Kidney (tissue), 14 donors: ENCODE data around the gene DFFB. TPM values are rescaled to one million over a fixed set of nuclear protein-coding genes. Genes with fewer than 3 reads are reported as not detected.
A peak's percentile ranks its signal among the peaks of the same experiment; 100 is the strongest.

ENCODE experiments used
- DNase-seq, 5 donors: peaks; one replicate each; pipeline ENCODE4 v3.0.0-alpha.2; 2013 to 2020
- FAIRE-seq: peaks from 2 replicates; lab custom pipeline; 2012; peaks lifted over from hg19 to GRCh38; lab: Jason Lieb, UNC
- H3K27ac ChIP-seq, 2 donors: one replicate each; pipeline ENCODE4 v1.7.0; 2013; ENCODE audit warnings: low read depth in 2 of 2, low read length in 2 of 2, inconsistent platforms in 1 of 2
- H3K27me3 ChIP-seq: one replicate; pipeline ENCODE4 v1.7.1; 2013; ENCODE audit warnings: low read length, inconsistent platforms; ENCODE audit not compliant: control insufficient read depth, insufficient read depth
- H3K36me3 ChIP-seq, 3 donors: one replicate each; pipeline versions ENCODE4 v1.7.0 to v1.7.1; 2013; ENCODE audit warnings: low read length in 3 of 3, control low read depth in 1 of 3, inconsistent platforms in 1 of 3; ENCODE audit not compliant: insufficient read depth in 3 of 3, control insufficient read depth in 2 of 3
- H3K4me1 ChIP-seq, 3 donors: one replicate each; pipeline versions ENCODE4 v1.7.0 to v1.7.1; 2013; ENCODE audit warnings: low read length in 3 of 3, inconsistent platforms in 1 of 3, low read depth in 1 of 3; ENCODE audit not compliant: control insufficient read depth in 2 of 3, insufficient read depth in 2 of 3
- H3K4me3 ChIP-seq, 3 donors: one replicate each; pipeline versions ENCODE4 v1.7.0 to v1.8.1; 2013; ENCODE audit warnings: low read length in 3 of 3, control low read depth in 1 of 3, inconsistent platforms in 1 of 3
- H3K9ac ChIP-seq, 3 donors: one replicate each; pipeline versions ENCODE4 v1.7.0 to v1.7.1; 2013; ENCODE audit warnings: low read length in 3 of 3, control low read depth in 1 of 3, inconsistent platforms in 1 of 3
- H3K9me3 ChIP-seq, 3 donors: one replicate each; pipeline versions ENCODE4 v1.7.0 to v1.7.1; 2013; ENCODE audit warnings: low read length in 3 of 3, control low read depth in 1 of 3, inconsistent platforms in 1 of 3; ENCODE audit not compliant: control insufficient read depth in 2 of 3, insufficient read depth in 1 of 3
- CTCF ChIP-seq: IDR thresholded peaks from 3 replicates; pipeline ENCODE4 v1.5.1; 2012; ENCODE audit warnings: mild to moderate bottlenecking, moderate library complexity, borderline replicate concordance; ENCODE audit not compliant: insufficient read depth; ENCODE audit errors: extremely low read depth
- intact Hi-C: fragments of 100-400 bp; cut with DNase I; formaldehyde crosslinking; loops from one replicate; pipeline ENCODE4 v1.11.1; 2022
- polyA plus RNA-seq: library from polyadenylated mRNA; stranded (reverse); fragments of 350-450 nt; fragmentation: Illumina TruSeq; extraction: RNeasy Lipid Tissue Mini Kit (QIAGEN cat#74804); gene quantifications from one replicate; pipeline ENCODE4 v1.2.3, GENCODE V29; 2014; ENCODE audit warnings: low read depth, low replicate concordance; ENCODE audit not compliant: insufficient read depth
- total RNA-seq: library from RNA; stranded (reverse); fragmentation: NEBNext Ultra II Directional; extraction: Animal tissue kit (Norgen Biotek cat#: 25700); gene quantifications from one replicate; pipeline ENCODE4 v1.2.1, GENCODE V29; 2021
- donor health status: control.
- donor health status: control.
- donor health status: control.
- donor health status: control.
- donor health status: control.
- donor health status: DM: yes; HTN: yes; CAD: no.
- donor health status: Normal renal cell carcinoma (clear cell type).

The DFFB gene
- total and polyA plus RNA-seq, 2 donors from 2014 or later: 5.6 to 8.2 TPM

- Histone ChIP-seq H3K9ac (no peak overlapping the region), H3K9me3 (no peaks in the 10 kb centered on the region), H3K27ac (no peak overlapping the region), H3K4me3 (no peak overlapping the region), H3K36me3 (peaks cover 0 to 16% (median 3%) of the 10 kb centered on the region in 3 donors), H3K27me3 (no peaks in the 10 kb centered on the region), H3K4me1 (peaks cover 0 to 2% (median 0%) of the 10 kb centered on the region in 3 donors)
- no peak for TF ChIP-seq CTCF
- FAIRE-seq (no peak), DNase-seq (no peak)
- intact Hi-C loops: no loop called here
Measured at GRCh38 chr1:3811595-3811911, 45.7 kb upstream of the DFFB start.

- H3K9me3 ChIP-seq: no peaks in the 10 kb centered on the region
- no peak overlapping the region for H3K4me3 ChIP-seq
- no peak for FAIRE-seq
- TF ChIP-seq CTCF: no peak
- H3K9ac ChIP-seq: no peak overlapping the region
- intact Hi-C loops: no loop called here
- peaks cover 0 to 16% (median 4%) of the 10 kb centered on the region in 3 donors for H3K36me3 ChIP-seq
- no peak overlapping the region for H3K27ac ChIP-seq
- peaks cover 0 to 2% (median 0%) of the 10 kb centered on the region in 3 donors for H3K4me1 ChIP-seq
- peak in 1 of 5 donors; percentile 35 for DNase-seq
- no peaks in the 10 kb centered on the region for H3K27me3 ChIP-seq
Measured at GRCh38 chr1:3814065-3814464, 43.2 kb upstream of the DFFB start.

- Histone ChIP-seq H3K36me3 (peaks cover 1 to 16% (median 6%) of the 10 kb centered on the region in 3 donors), H3K4me3 (no peak overlapping the region), H3K27ac (no peak overlapping the region), H3K4me1 (peaks cover 0 to 2% (median 0%) of the 10 kb centered on the region in 3 donors), H3K27me3 (no peaks in the 10 kb centered on the region), H3K9ac (no peak overlapping the region), H3K9me3 (no peaks in the 10 kb centered on the region)
- FAIRE-seq: no peak
- peak in 2 of 5 donors; percentile 21 to 65 for DNase-seq
- intact Hi-C loops: no loop called here
- no peak for TF ChIP-seq CTCF
Measured at GRCh38 chr1:3814771-3815561, 42.3 kb upstream of the DFFB start.
